Measurements from ENCODE around the gene C1QTNF1.

The C1QTNF1 gene

GRCh38 chr17:79092567-79092966 lies 68.6 kb downstream of the C1QTNF1 start:
- TF ChIP-seq ZC3H10 (CRISPR knock-in tag; IDR thresholded peaks at IDR 0.05) (no peak), ESRRG (CRISPR knock-in tag; IDR thresholded peaks at IDR 0.05) (no peak), CSRNP3 (CRISPR knock-in tag; IDR thresholded peaks at IDR 0.05) (no peak), ISL1 (CRISPR knock-in tag; IDR thresholded peaks at IDR 0.05) (no peak), ARNTL (CRISPR knock-in tag; IDR thresholded peaks at IDR 0.05; ENCODE audit: borderline replicate concordance, low read depth) (no peak), SNAI2 (CRISPR knock-in tag; IDR thresholded peaks at IDR 0.05) (no peak), ZFP30 (CRISPR knock-in tag; IDR thresholded peaks at IDR 0.05) (no peak), ZFP3 (CRISPR knock-in tag; IDR thresholded peaks at IDR 0.05) (no peak), ZNF565 (CRISPR knock-in tag; conservative IDR thresholded peaks at IDR 0.05; ENCODE audit: low read depth) (no peak), CSDC2 (CRISPR knock-in tag; IDR thresholded peaks at IDR 0.05) (no peak), GLIS3 (CRISPR knock-in tag; IDR thresholded peaks at IDR 0.05) (no peak), ZNF70 (CRISPR knock-in tag; IDR thresholded peaks at IDR 0.05) (no peak), PPARA (CRISPR knock-in tag; IDR thresholded peaks at IDR 0.05; ENCODE audit: borderline replicate concordance) (no peak), TOX (CRISPR knock-in tag; IDR thresholded peaks at IDR 0.05; ENCODE audit: borderline replicate concordance) (no peak), ZNF8 (CRISPR knock-in tag; IDR thresholded peaks at IDR 0.05) (no peak), RARB (CRISPR knock-in tag; IDR thresholded peaks at IDR 0.05) (no peak), OSR1 (CRISPR knock-in tag; IDR thresholded peaks at IDR 0.05) (no peak)
- TF ChIP-seq, protein P1, sequence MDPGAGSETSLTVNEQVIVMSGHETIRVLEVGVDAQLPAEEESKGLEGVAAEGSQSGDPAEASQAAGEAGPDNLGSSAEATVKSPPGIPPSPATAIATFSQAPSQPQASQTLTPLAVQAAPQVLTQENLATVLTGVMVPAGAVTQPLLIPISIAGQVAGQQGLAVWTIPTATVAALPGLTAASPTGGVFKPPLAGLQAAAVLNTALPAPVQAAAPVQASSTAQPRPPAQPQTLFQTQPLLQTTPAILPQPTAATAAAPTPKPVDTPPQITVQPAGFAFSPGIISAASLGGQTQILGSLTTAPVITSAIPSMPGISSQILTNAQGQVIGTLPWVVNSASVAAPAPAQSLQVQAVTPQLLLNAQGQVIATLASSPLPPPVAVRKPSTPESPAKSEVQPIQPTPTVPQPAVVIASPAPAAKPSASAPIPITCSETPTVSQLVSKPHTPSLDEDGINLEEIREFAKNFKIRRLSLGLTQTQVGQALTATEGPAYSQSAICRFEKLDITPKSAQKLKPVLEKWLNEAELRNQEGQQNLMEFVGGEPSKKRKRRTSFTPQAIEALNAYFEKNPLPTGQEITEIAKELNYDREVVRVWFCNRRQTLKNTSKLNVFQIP (CRISPR knock-in tag; IDR thresholded peaks at IDR 0.05; ENCODE audit: borderline replicate concordance, low read depth) = no peak
- TF ChIP-seq, protein P2, sequence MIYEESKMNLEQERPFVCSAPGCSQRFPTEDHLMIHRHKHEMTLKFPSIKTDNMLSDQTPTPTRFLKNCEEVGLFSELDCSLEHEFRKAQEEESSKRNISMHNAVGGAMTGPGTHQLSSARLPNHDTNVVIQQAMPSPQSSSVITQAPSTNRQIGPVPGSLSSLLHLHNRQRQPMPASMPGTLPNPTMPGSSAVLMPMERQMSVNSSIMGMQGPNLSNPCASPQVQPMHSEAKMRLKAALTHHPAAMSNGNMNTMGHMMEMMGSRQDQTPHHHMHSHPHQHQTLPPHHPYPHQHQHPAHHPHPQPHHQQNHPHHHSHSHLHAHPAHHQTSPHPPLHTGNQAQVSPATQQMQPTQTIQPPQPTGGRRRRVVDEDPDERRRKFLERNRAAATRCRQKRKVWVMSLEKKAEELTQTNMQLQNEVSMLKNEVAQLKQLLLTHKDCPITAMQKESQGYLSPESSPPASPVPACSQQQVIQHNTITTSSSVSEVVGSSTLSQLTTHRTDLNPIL (CRISPR knock-in tag; IDR thresholded peaks at IDR 0.05; ENCODE audit: low read depth) = no peak
- TF ChIP-seq, protein P3, sequence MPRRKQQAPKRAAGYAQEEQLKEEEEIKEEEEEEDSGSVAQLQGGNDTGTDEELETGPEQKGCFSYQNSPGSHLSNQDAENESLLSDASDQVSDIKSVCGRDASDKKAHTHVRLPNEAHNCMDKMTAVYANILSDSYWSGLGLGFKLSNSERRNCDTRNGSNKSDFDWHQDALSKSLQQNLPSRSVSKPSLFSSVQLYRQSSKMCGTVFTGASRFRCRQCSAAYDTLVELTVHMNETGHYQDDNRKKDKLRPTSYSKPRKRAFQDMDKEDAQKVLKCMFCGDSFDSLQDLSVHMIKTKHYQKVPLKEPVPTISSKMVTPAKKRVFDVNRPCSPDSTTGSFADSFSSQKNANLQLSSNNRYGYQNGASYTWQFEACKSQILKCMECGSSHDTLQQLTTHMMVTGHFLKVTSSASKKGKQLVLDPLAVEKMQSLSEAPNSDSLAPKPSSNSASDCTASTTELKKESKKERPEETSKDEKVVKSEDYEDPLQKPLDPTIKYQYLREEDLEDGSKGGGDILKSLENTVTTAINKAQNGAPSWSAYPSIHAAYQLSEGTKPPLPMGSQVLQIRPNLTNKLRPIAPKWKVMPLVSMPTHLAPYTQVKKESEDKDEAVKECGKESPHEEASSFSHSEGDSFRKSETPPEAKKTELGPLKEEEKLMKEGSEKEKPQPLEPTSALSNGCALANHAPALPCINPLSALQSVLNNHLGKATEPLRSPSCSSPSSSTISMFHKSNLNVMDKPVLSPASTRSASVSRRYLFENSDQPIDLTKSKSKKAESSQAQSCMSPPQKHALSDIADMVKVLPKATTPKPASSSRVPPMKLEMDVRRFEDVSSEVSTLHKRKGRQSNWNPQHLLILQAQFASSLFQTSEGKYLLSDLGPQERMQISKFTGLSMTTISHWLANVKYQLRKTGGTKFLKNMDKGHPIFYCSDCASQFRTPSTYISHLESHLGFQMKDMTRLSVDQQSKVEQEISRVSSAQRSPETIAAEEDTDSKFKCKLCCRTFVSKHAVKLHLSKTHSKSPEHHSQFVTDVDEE (CRISPR knock-in tag; IDR thresholded peaks at IDR 0.05) = no peak
- no peak for ATAC-seq

DNA sequence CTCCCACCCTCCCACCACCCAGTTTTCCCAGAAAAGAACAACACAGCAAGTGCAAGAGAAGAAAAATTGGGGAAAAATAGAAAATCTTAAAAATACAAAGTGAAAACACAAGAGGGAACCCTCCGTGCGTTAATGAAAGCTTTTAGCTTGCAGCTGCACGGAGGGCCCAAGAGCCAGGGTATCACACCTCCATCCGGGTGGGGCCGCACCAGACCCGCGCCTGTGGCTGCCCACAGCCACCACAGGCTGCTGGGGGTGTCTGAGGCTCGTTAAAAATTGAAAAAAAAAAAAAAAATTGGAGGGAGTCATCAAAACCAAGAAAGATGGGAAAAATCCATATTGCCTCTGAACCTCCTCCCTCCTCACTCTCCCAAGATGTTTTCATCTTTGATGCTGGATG lies 69.3 kb downstream of the C1QTNF1 start:
- no peak for ATAC-seq
- TF ChIP-seq PATZ1 (CRISPR knock-in tag; IDR thresholded peaks at IDR 0.05; ENCODE audit: borderline replicate concordance) (no peak), TCF4 (CRISPR knock-in tag; IDR thresholded peaks at IDR 0.05; ENCODE audit: borderline replicate concordance) (no peak), ZFP3 (CRISPR knock-in tag; IDR thresholded peaks at IDR 0.05) (no peak), ZNF70 (CRISPR knock-in tag; IDR thresholded peaks at IDR 0.05) (no peak), CSRNP3 (CRISPR knock-in tag; IDR thresholded peaks at IDR 0.05) (no peak), GLIS3 (CRISPR knock-in tag; IDR thresholded peaks at IDR 0.05) (no peak), ZNF8 (CRISPR knock-in tag; IDR thresholded peaks at IDR 0.05) (no peak), ARNTL (CRISPR knock-in tag; IDR thresholded peaks at IDR 0.05; ENCODE audit: borderline replicate concordance, low read depth) (no peak), RARB (CRISPR knock-in tag; IDR thresholded peaks at IDR 0.05) (no peak), ISL1 (CRISPR knock-in tag; IDR thresholded peaks at IDR 0.05) (no peak), TOX (CRISPR knock-in tag; IDR thresholded peaks at IDR 0.05; ENCODE audit: borderline replicate concordance) (no peak), SNAI2 (CRISPR knock-in tag; IDR thresholded peaks at IDR 0.05) (no peak), CSDC2 (CRISPR knock-in tag; IDR thresholded peaks at IDR 0.05) (no peak)
- TF ChIP-seq, protein P3 (CRISPR knock-in tag; IDR thresholded peaks at IDR 0.05) = no peak

Data from SK-N-SH treated with all-trans-retinoic acid at 6 μM for 48 hours (cell line).